ENCODE measurements around the gene ZFY.

Gene ZFY

GRCh38 chrY:2913066-2913815 is 21.9 kb upstream of the ZFY start:
- Histone ChIP-seq H3K4me2 (ENCODE audit: low read depth, low read length, poor library complexity, severe bottlenecking) (no peak overlapping the region), H3K4me3 (ENCODE audit: insufficient read depth, low read length, poor library complexity, severe bottlenecking) (no peak overlapping the region), H4K20me1 (ENCODE audit: low read depth, low read length) (no peaks in the 10 kb centered on the region), H3K9ac (ENCODE audit: low read length) (no peak overlapping the region), H3F3A (ENCODE audit: insufficient read depth) (no peaks in the 10 kb centered on the region), H2AFZ (ENCODE audit: low read depth, low read length, severe bottlenecking) (no peak overlapping the region), H3K9me3 (ENCODE audit: insufficient read depth, low read length) (no peaks in the 10 kb centered on the region), H3K27me3 (ENCODE audit: low read length) (no peaks in the 10 kb centered on the region), H3K36me3 (ENCODE audit: low read length) (no peaks in the 10 kb centered on the region), H3K27ac (ENCODE audit: low read depth, low read length) (no peak overlapping the region), H3K79me2 (ENCODE audit: insufficient read depth, low read length) (no peaks in the 10 kb centered on the region), H3K9me2 (replicated peaks; ENCODE audit: insufficient read depth, low read length) (no peaks in the 10 kb centered on the region)
- no peak for TF ChIP-seq EZH2phosphoT487 (conservative IDR thresholded peaks at IDR 0.05; ENCODE audit: low read length)
- no peak for TF ChIP-seq CTCF (IDR thresholded peaks at IDR 0.05; ENCODE audit: insufficient read depth, low read length, poor library complexity, severe bottlenecking)

- Histone ChIP-seq H3F3A (ENCODE audit: insufficient read depth) (no peaks in the 10 kb centered on the region), H3K9me2 (replicated peaks; ENCODE audit: insufficient read depth, low read length) (no peaks in the 10 kb centered on the region), H3K9me3 (ENCODE audit: insufficient read depth, low read length) (no peaks in the 10 kb centered on the region), H3K27ac (ENCODE audit: low read depth, low read length) (no peak overlapping the region), H3K79me2 (ENCODE audit: insufficient read depth, low read length) (no peaks in the 10 kb centered on the region), H3K36me3 (ENCODE audit: low read length) (no peaks in the 10 kb centered on the region), H3K27me3 (ENCODE audit: low read length) (no peaks in the 10 kb centered on the region), H3K9ac (ENCODE audit: low read length) (no peak overlapping the region), H2AFZ (ENCODE audit: low read depth, low read length, severe bottlenecking) (no peak overlapping the region), H4K20me1 (ENCODE audit: low read depth, low read length) (no peaks in the 10 kb centered on the region), H3K4me2 (ENCODE audit: low read depth, low read length, poor library complexity, severe bottlenecking) (no peak overlapping the region), H3K4me3 (ENCODE audit: insufficient read depth, low read length, poor library complexity, severe bottlenecking) (no peak overlapping the region)
- TF ChIP-seq CTCF (IDR thresholded peaks at IDR 0.05; ENCODE audit: insufficient read depth, low read length, poor library complexity, severe bottlenecking) = no peak
- no peak for TF ChIP-seq EZH2phosphoT487 (conservative IDR thresholded peaks at IDR 0.05; ENCODE audit: low read length)
Observed at GRCh38 chrY:2934078-2934477, 1.1 kb upstream of the ZFY start.

GRCh38 chrY:2935716-2936435 is 695 bp downstream of the ZFY start:
- TF ChIP-seq CTCF (IDR thresholded peaks at IDR 0.05; ENCODE audit: insufficient read depth, low read length, poor library complexity, severe bottlenecking) = no peak
- no peak for TF ChIP-seq EZH2phosphoT487 (conservative IDR thresholded peaks at IDR 0.05; ENCODE audit: low read length)
- no peaks in the 10 kb centered on the region for H3K9me3 ChIP-seq (ENCODE audit: insufficient read depth, low read length)
- H3K4me2 ChIP-seq (ENCODE audit: low read depth, low read length, poor library complexity, severe bottlenecking) = no peak overlapping the region
- H3K9me2 ChIP-seq (replicated peaks; ENCODE audit: insufficient read depth, low read length) = no peaks in the 10 kb centered on the region
- H3K27ac ChIP-seq (ENCODE audit: low read depth, low read length) = no peak overlapping the region
- no peaks in the 10 kb centered on the region for H3K36me3 ChIP-seq (ENCODE audit: low read length)
- H3K79me2 ChIP-seq (ENCODE audit: insufficient read depth, low read length) = no peaks in the 10 kb centered on the region
- H3K9ac ChIP-seq (ENCODE audit: low read length) = no peak overlapping the region
- no peak overlapping the region for H3K4me3 ChIP-seq (ENCODE audit: insufficient read depth, low read length, poor library complexity, severe bottlenecking)
- H3K27me3 ChIP-seq (ENCODE audit: low read length) = no peaks in the 10 kb centered on the region
- H4K20me1 ChIP-seq (ENCODE audit: low read depth, low read length) = no peaks in the 10 kb centered on the region
- no peak overlapping the region for H2AFZ ChIP-seq (ENCODE audit: low read depth, low read length, severe bottlenecking)
- H3F3A ChIP-seq (ENCODE audit: insufficient read depth) = no peaks in the 10 kb centered on the region
